ENCODE measurements around the gene TLCD3B. TPM values are rescaled to one million over a fixed set of nuclear protein-coding genes. Genes with fewer than 3 reads are reported as not detected.

TLCD3B gene
- total RNA-seq, 3 donors from 2014 or later (not counting 1 experiment from before 2014, with no cell fraction given), result 0.88 to 2.0 (median 1.7) TPM

- intact Hi-C loops (cut with micrococcal nuclease), result no loop called here
- Histone ChIP-seq H3K9me3 (ENCODE audit: control insufficient read depth, insufficient read depth, low read length) (no peaks in the 10 kb centered on the region), H3K4me3 (ENCODE audit: low read length) (no peak overlapping the region), H3K27ac (ENCODE audit: low read length) (no peak overlapping the region), H3K36me3 (ENCODE audit: control insufficient read depth, insufficient read depth, low read length) (peaks cover 52% of the 10 kb centered on the region), H3K4me1 (ENCODE audit: control insufficient read depth, insufficient read depth, low read length) (peaks cover 25% of the 10 kb centered on the region), H3K27me3 (ENCODE audit: control insufficient read depth, insufficient read depth, low read length) (no peaks in the 10 kb centered on the region)
- Mint-ChIP-seq H3K27ac (no peak overlapping the region), H3K4me3 (no peak overlapping the region), H3K27me3 (ENCODE audit: low read depth in 2 of 2) (no peaks in the 10 kb centered on the region), H3K9me3 (no peaks in the 10 kb centered on the region), H3K36me3 (peaks cover 8% of the 10 kb centered on the region), H3K4me1 (peaks cover 26 to 40% of the 10 kb centered on the region in 2 donors)
- 95% methylated on average over 7 of the region's 9 CpGs for WGBS (ENCODE audit: insufficient coverage)
- no peak for ATAC-seq
- DNase-seq, result no peak
- TF ChIP-seq, protein P1, sequence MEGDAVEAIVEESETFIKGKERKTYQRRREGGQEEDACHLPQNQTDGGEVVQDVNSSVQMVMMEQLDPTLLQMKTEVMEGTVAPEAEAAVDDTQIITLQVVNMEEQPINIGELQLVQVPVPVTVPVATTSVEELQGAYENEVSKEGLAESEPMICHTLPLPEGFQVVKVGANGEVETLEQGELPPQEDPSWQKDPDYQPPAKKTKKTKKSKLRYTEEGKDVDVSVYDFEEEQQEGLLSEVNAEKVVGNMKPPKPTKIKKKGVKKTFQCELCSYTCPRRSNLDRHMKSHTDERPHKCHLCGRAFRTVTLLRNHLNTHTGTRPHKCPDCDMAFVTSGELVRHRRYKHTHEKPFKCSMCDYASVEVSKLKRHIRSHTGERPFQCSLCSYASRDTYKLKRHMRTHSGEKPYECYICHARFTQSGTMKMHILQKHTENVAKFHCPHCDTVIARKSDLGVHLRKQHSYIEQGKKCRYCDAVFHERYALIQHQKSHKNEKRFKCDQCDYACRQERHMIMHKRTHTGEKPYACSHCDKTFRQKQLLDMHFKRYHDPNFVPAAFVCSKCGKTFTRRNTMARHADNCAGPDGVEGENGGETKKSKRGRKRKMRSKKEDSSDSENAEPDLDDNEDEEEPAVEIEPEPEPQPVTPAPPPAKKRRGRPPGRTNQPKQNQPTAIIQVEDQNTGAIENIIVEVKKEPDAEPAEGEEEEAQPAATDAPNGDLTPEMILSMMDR (IDR thresholded peaks at IDR 0.05), result no peak
Observed at GRCh38 chr16:29978564-29979270, 52.4 kb downstream of the TLCD3B start.

DNA sequence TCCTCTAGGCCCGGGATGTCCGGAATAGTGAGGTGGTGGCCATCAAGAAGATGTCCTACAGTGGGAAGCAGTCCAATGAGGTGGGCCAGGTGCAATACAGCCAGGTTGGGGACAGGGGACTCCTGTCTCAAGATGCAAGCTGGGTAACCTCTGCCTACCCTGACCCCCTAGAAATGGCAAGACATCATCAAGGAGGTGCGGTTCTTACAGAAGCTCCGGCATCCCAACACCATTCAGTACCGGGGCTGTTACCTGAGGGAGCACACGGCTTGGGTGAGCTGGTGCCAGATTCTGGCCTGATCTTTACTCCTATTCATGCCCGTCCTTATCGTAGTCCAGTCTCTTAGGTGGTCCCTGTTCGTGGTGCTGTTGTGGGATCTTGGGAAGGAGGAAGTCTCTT lies 53.0 kb downstream of the TLCD3B start:
- Histone ChIP-seq H3K27ac (ENCODE audit: low read length) (no peak overlapping the region), H3K27me3 (ENCODE audit: control insufficient read depth, insufficient read depth, low read length) (no peaks in the 10 kb centered on the region), H3K9me3 (ENCODE audit: control insufficient read depth, insufficient read depth, low read length) (no peaks in the 10 kb centered on the region), H3K4me3 (ENCODE audit: low read length) (no peak overlapping the region), H3K36me3 (ENCODE audit: control insufficient read depth, insufficient read depth, low read length) (peaks cover 46% of the 10 kb centered on the region), H3K4me1 (ENCODE audit: control insufficient read depth, insufficient read depth, low read length) (peaks cover 28% of the 10 kb centered on the region)
- TF ChIP-seq, protein P1 (IDR thresholded peaks at IDR 0.05), result no peak
- Mint-ChIP-seq H3K9me3 (no peaks in the 10 kb centered on the region), H3K27ac (no peak overlapping the region), H3K36me3 (peaks cover 8% of the 10 kb centered on the region), H3K4me1 (peaks cover 26 to 46% of the 10 kb centered on the region in 2 donors), H3K27me3 (ENCODE audit: low read depth in 2 of 2) (no peaks in the 10 kb centered on the region), H3K4me3 (no peak overlapping the region)
- DNase-seq (no peak), ATAC-seq (no peak)
- intact Hi-C loops (cut with micrococcal nuclease), result no loop called here
- WGBS (ENCODE audit: insufficient coverage), result 98% methylated on average over 9 of the region's 9 CpGs

- WGBS (ENCODE audit: insufficient coverage), result 98% methylated on average over 7 of the region's 9 CpGs
- H3K4me3 ChIP-seq (ENCODE audit: low read length), result no peak overlapping the region
- no peaks in the 10 kb centered on the region for H3K9me3 ChIP-seq (ENCODE audit: control insufficient read depth, insufficient read depth, low read length)
- peaks cover 26 to 52% of the 10 kb centered on the region in 2 donors for H3K4me1 Mint-ChIP-seq
- DNase-seq (no peak), ATAC-seq (no peak)
- no peak overlapping the region for H3K27ac ChIP-seq (ENCODE audit: low read length)
- H3K4me1 ChIP-seq (ENCODE audit: control insufficient read depth, insufficient read depth, low read length), result peaks cover 30% of the 10 kb centered on the region
- peaks cover 8% of the 10 kb centered on the region for H3K36me3 Mint-ChIP-seq
- H3K9me3 Mint-ChIP-seq, result no peaks in the 10 kb centered on the region
- intact Hi-C loops (cut with micrococcal nuclease), result no loop called here
- no peaks in the 10 kb centered on the region for H3K27me3 Mint-ChIP-seq (ENCODE audit: low read depth in 2 of 2)
- H3K27ac Mint-ChIP-seq, result peak overlapping the region; percentile 64 to 96
- TF ChIP-seq, protein P1 (IDR thresholded peaks at IDR 0.05), result no peak
- no peak overlapping the region for H3K4me3 Mint-ChIP-seq
- no peaks in the 10 kb centered on the region for H3K27me3 ChIP-seq (ENCODE audit: control insufficient read depth, insufficient read depth, low read length)
- H3K36me3 ChIP-seq (ENCODE audit: control insufficient read depth, insufficient read depth, low read length), result peaks cover 37% of the 10 kb centered on the region
Observed at GRCh38 chr16:29977063-29977825, 53.8 kb downstream of the TLCD3B start.

All from natural killer cell (primary cell).